Measurements from ENCODE around the gene RBL2.

DNA sequence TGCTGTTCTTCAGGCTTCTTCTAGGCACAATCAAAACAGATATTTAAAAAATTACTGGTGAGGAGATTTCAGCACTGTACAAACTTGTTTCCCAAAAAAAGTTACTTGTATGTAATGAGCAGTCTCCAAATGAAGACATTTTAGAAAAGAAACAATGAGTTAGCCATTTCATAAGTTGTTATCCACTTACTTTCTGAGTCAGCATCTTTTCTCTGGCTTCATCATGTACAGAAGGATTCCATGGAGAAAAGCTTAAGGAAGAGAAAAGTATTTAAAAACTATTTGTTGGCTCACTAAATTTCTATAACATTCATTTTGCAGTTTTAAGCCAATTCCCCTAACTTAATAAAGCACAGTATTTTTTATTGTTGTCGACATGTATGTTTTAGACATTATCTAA lies 58.2 kb downstream of the RBL2 start:
- TF ChIP-seq EZH2 (IDR thresholded peaks at IDR 0.05; ENCODE audit: borderline replicate concordance, insufficient read depth, low read length, poor library complexity, severe bottlenecking) (no peak), POLR2AphosphoS5 (IDR thresholded peaks at IDR 0.05) (no peak), SMC3 (conservative IDR thresholded peaks at IDR 0.05; ENCODE audit: poor library complexity) (no peak), MXI1 (conservative IDR thresholded peaks at IDR 0.05; ENCODE audit: poor library complexity, severe bottlenecking) (no peak)
- TF ChIP-seq, protein P1, sequence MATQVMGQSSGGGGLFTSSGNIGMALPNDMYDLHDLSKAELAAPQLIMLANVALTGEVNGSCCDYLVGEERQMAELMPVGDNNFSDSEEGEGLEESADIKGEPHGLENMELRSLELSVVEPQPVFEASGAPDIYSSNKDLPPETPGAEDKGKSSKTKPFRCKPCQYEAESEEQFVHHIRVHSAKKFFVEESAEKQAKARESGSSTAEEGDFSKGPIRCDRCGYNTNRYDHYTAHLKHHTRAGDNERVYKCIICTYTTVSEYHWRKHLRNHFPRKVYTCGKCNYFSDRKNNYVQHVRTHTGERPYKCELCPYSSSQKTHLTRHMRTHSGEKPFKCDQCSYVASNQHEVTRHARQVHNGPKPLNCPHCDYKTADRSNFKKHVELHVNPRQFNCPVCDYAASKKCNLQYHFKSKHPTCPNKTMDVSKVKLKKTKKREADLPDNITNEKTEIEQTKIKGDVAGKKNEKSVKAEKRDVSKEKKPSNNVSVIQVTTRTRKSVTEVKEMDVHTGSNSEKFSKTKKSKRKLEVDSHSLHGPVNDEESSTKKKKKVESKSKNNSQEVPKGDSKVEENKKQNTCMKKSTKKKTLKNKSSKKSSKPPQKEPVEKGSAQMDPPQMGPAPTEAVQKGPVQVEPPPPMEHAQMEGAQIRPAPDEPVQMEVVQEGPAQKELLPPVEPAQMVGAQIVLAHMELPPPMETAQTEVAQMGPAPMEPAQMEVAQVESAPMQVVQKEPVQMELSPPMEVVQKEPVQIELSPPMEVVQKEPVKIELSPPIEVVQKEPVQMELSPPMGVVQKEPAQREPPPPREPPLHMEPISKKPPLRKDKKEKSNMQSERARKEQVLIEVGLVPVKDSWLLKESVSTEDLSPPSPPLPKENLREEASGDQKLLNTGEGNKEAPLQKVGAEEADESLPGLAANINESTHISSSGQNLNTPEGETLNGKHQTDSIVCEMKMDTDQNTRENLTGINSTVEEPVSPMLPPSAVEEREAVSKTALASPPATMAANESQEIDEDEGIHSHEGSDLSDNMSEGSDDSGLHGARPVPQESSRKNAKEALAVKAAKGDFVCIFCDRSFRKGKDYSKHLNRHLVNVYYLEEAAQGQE (IDR thresholded peaks at IDR 0.05; ENCODE audit: borderline replicate concordance) = no peak
- TF ChIP-seq, protein P2, sequence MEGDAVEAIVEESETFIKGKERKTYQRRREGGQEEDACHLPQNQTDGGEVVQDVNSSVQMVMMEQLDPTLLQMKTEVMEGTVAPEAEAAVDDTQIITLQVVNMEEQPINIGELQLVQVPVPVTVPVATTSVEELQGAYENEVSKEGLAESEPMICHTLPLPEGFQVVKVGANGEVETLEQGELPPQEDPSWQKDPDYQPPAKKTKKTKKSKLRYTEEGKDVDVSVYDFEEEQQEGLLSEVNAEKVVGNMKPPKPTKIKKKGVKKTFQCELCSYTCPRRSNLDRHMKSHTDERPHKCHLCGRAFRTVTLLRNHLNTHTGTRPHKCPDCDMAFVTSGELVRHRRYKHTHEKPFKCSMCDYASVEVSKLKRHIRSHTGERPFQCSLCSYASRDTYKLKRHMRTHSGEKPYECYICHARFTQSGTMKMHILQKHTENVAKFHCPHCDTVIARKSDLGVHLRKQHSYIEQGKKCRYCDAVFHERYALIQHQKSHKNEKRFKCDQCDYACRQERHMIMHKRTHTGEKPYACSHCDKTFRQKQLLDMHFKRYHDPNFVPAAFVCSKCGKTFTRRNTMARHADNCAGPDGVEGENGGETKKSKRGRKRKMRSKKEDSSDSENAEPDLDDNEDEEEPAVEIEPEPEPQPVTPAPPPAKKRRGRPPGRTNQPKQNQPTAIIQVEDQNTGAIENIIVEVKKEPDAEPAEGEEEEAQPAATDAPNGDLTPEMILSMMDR (IDR thresholded peaks at IDR 0.05; ENCODE audit: poor library complexity, severe bottlenecking) = no peak

Measured in neural cell (in vitro differentiated cells).